Esophagus (tissue), 2 donors: ENCODE data around the gene TPGS2. TPM values are rescaled to one million over a fixed set of nuclear protein-coding genes. Genes with fewer than 3 reads are reported as not detected.
"Not testable (repeated sequence)": the region's sequence is repeated elsewhere in the genome, so short reads cannot be mapped to it uniquely, and the experiment has no call there.

Source experiments
- H3K27ac ChIP-seq, 2 donors: one replicate each; pipeline ENCODE4 v1.5.1; 2013; ENCODE audit warnings: low read depth in 2 of 2, mild to moderate bottlenecking in 2 of 2, inconsistent platforms in 1 of 2, low read length in 1 of 2, moderate library complexity in 1 of 2
- H3K27me3 ChIP-seq, 2 donors: one replicate each; pipeline ENCODE4 v1.6.1; 2013; ENCODE audit warnings: low read length in 2 of 2, control low read depth in 1 of 2, mild to moderate bottlenecking in 1 of 2; ENCODE audit not compliant: insufficient read depth in 2 of 2, control insufficient read depth in 1 of 2
- H3K36me3 ChIP-seq, 2 donors: one replicate each; pipeline ENCODE4 v1.6.1; 2013; ENCODE audit warnings: low read length in 1 of 2; ENCODE audit not compliant: control insufficient read depth in 2 of 2, insufficient read depth in 2 of 2
- H3K4me1 ChIP-seq, 2 donors: one replicate each; pipeline ENCODE4 v1.6.1; 2013; ENCODE audit warnings: low read length in 1 of 2; ENCODE audit not compliant: control insufficient read depth in 2 of 2, insufficient read depth in 2 of 2
- H3K4me3 ChIP-seq, 2 donors: one replicate each; pipeline ENCODE4 v1.5.1; 2013; ENCODE audit warnings: low read length in 2 of 2, mild to moderate bottlenecking in 2 of 2, low read depth in 1 of 2, moderate library complexity in 1 of 2
- H3K9me3 ChIP-seq, 2 donors: one replicate each; pipeline ENCODE4 v1.6.1; 2013; ENCODE audit warnings: mild to moderate bottlenecking in 2 of 2, low read depth in 1 of 2, low read length in 1 of 2, moderate library complexity in 1 of 2; ENCODE audit not compliant: control insufficient read depth in 2 of 2, insufficient read depth in 1 of 2
- WGBS, 2 donors: extraction: QIAGEN DNeasy Blood & Tissue Kit; methylation state at CpG; one replicate each; pipeline ENCODE4 v1.1.7; 2013; 5-methylcytosine and 5-hydroxymethylcytosine counted together
- polyA plus RNA-seq, 2 donors: library from polyadenylated mRNA; stranded (reverse); fragments of 200-250 nt; gene quantifications; one replicate each; pipeline ENCODE4 v1.2.3, GENCODE V29; 2013
- donor health status: healthy with polysubstance abuse.
- donor health status: Bipolar disorder and iron deficiency.

The TPGS2 gene
- polyA plus RNA-seq: 10 to 100 TPM; 27.6 to 62.6 TPM

- WGBS, 2 donors: 0% methylated on average over 70 to 83 of the region's 83 CpGs
These were observed at the start of gene TPGS2, which contains the start of gene KIAA1328 for GRCh38 chr18:36828630-36829361. TSS of gene TPGS2 (minus strand) at chr18:36829002. CDS start at chr18:36828767, 235 bp downstream. TSS of gene KIAA1328 (plus strand) at chr18:36829127. CDS start at chr18:36829139, 12 bp downstream.

GRCh38 chr18:36873826-36874225 lies 45.0 kb upstream of the TPGS2 start:
- H3K9me3 ChIP-seq, H3K27me3 ChIP-seq, H3K27ac ChIP-seq, H3K4me3 ChIP-seq, H3K36me3 ChIP-seq, H3K4me1 ChIP-seq: not testable (repeated sequence)

More at GRCh38 chr18:36828630-36829361, at the start of gene TPGS2, which contains the start of gene KIAA1328:
- Histone ChIP-seq H3K36me3 (no peaks in the 10 kb centered on the region), H3K4me1 (no peaks in the 10 kb centered on the region), H3K27me3 (no peaks in the 10 kb centered on the region), H3K4me3 (peak within 1 kb of the TSS; percentile 62 to 95), H3K9me3 (no peaks in the 10 kb centered on the region), H3K27ac (peak within 1 kb of the TSS; percentile 90 to 92)

- Histone ChIP-seq H3K4me3 (no peak overlapping the region), H3K9me3 (no peaks in the 10 kb centered on the region), H3K27ac (no peak overlapping the region), H3K4me1 (no peaks in the 10 kb centered on the region), H3K27me3 (no peaks in the 10 kb centered on the region), H3K36me3 (no peaks in the 10 kb centered on the region)
These were observed 43.5 kb upstream of the TPGS2 start for GRCh38 chr18:36872329-36872728.

GRCh38 chr18:36871801-36872200 lies 43.0 kb upstream of the TPGS2 start:
- Histone ChIP-seq H3K27ac (no peak overlapping the region), H3K27me3 (no peaks in the 10 kb centered on the region), H3K4me3 (no peak overlapping the region), H3K4me1 (no peaks in the 10 kb centered on the region), H3K9me3 (no peaks in the 10 kb centered on the region), H3K36me3 (no peaks in the 10 kb centered on the region)
- 72 to 75% methylated on average over 3 of the region's 3 CpGs for WGBS, 2 donors

GRCh38 chr18:36867056-36867455 lies 38.3 kb upstream of the TPGS2 start:
- H3K27me3 ChIP-seq: no peaks in the 10 kb centered on the region
- H3K4me3 ChIP-seq: no peak overlapping the region
- no peaks in the 10 kb centered on the region for H3K4me1 ChIP-seq
- 87 to 96% methylated on average over 1 of the region's 1 CpG for WGBS, 2 donors
- H3K9me3 ChIP-seq: no peaks in the 10 kb centered on the region
- no peaks in the 10 kb centered on the region for H3K36me3 ChIP-seq
- H3K27ac ChIP-seq: no peak overlapping the region

- H3K36me3 ChIP-seq: no peaks in the 10 kb centered on the region
- no peaks in the 10 kb centered on the region for H3K4me1 ChIP-seq
- no peaks in the 10 kb centered on the region for H3K9me3 ChIP-seq
- 91 to 95% methylated on average over 1 of the region's 1 CpG for WGBS, 2 donors
- no peaks in the 10 kb centered on the region for H3K27me3 ChIP-seq
- no peak overlapping the region for H3K27ac ChIP-seq
- no peak overlapping the region for H3K4me3 ChIP-seq
These were observed 33.4 kb upstream of the TPGS2 start for GRCh38 chr18:36862182-36862581.

GRCh38 chr18:36856815-36857214 lies 28.0 kb upstream of the TPGS2 start:
- Histone ChIP-seq H3K4me3 (no peak overlapping the region), H3K27me3 (no peaks in the 10 kb centered on the region), H3K27ac (no peak overlapping the region), H3K9me3 (no peaks in the 10 kb centered on the region), H3K36me3 (no peaks in the 10 kb centered on the region), H3K4me1 (no peaks in the 10 kb centered on the region)
- 36 to 51% methylated on average over 1 of the region's 1 CpG for WGBS, 2 donors

- no peaks in the 10 kb centered on the region for H3K36me3 ChIP-seq
- H3K4me3 ChIP-seq: no peak overlapping the region
- H3K4me1 ChIP-seq: no peaks in the 10 kb centered on the region
- no peaks in the 10 kb centered on the region for H3K27me3 ChIP-seq
- H3K9me3 ChIP-seq: no peaks in the 10 kb centered on the region
- 85 to 89% methylated on average over 2 of the region's 2 CpGs for WGBS, 2 donors
- no peak overlapping the region for H3K27ac ChIP-seq
These were observed 22.4 kb upstream of the TPGS2 start for GRCh38 chr18:36851202-36851590.

- 39 to 47% methylated on average over 1 of the region's 1 CpG for WGBS, 2 donors
- no peak overlapping the region for H3K4me3 ChIP-seq
- H3K4me1 ChIP-seq: no peaks in the 10 kb centered on the region
- no peaks in the 10 kb centered on the region for H3K36me3 ChIP-seq
- H3K27ac ChIP-seq: no peak overlapping the region
- H3K9me3 ChIP-seq: no peaks in the 10 kb centered on the region
- no peaks in the 10 kb centered on the region for H3K27me3 ChIP-seq
These were observed 21.9 kb upstream of the TPGS2 start for GRCh38 chr18:36850527-36851201.
